Ovary (tissue), 3 donors: ENCODE data around the gene MST1.

Source experiments
- CTCF ChIP-seq, 3 donors: fragments of 450-650 bp in 2 of 3; fragments of 200-600 bp in 1 of 3; IDR thresholded peaks; one replicate each; pipeline versions ENCODE4 v1.5.1 to v1.8.0; 2016 to 2022; ENCODE audit warnings: antibody characterized with exemption in 3 of 3, mild to moderate bottlenecking in 1 of 3
- EP300 ChIP-seq: sonication (generic); formaldehyde crosslinking; IDR thresholded peaks from one replicate; pipeline ENCODE4 v1.6.1; 2017; ENCODE audit warnings: antibody characterized with exemption
- POLR2A ChIP-seq: fragments of 450-650 bp; IDR thresholded peaks from one replicate; pipeline ENCODE4 v1.6.1; 2017; ENCODE audit warnings: antibody characterized with exemption, mild to moderate bottlenecking, moderate library complexity
- donor health status: DM: no; HTN: no; CAD: no.

GRCh38 chr3:49669352-49669751, 19.9 kb downstream of the MST1 start:
- no peak for TF ChIP-seq POLR2A
- TF ChIP-seq CTCF (IDR thresholded peaks at IDR 0.05) = no peak
- no peak for TF ChIP-seq EP300
